GM12873 (cell line): Measurements from ENCODE around the gene PZP.

Experiments used
- CTCF ChIP-seq: IDR thresholded peaks from 2 replicates; pipeline ENCODE4 v1.5.1; 2012; ENCODE audit warnings: low read depth, mild to moderate bottlenecking, moderate library complexity, low read length, control low read depth; ENCODE audit not compliant: insufficient read depth; ENCODE audit errors: missing control alignments

PZP gene

GRCh38 chr12:9144730-9145106 is 63.5 kb downstream of the PZP start:
- TF ChIP-seq CTCF: no peak

- TF ChIP-seq CTCF: no peak
Measured at GRCh38 chr12:9143929-9144729, 64.1 kb downstream of the PZP start.

- no peak for TF ChIP-seq CTCF
Measured at GRCh38 chr12:9143137-9143536, 65.1 kb downstream of the PZP start.

- no peak for TF ChIP-seq CTCF
Measured at GRCh38 chr12:9135903-9136310, 72.3 kb downstream of the PZP start.

- TF ChIP-seq CTCF: peak; percentile 65
Measured at GRCh38 chr12:9134981-9135628, 73.1 kb downstream of the PZP start.

- TF ChIP-seq CTCF: no peak
Measured at GRCh38 chr12:9133216-9133916, 74.8 kb downstream of the PZP start.

- no peak for TF ChIP-seq CTCF
Measured at GRCh38 chr12:9132008-9132535, 76.1 kb downstream of the PZP start.
